Spinal cord (tissue), 10 donors: Measurements from ENCODE around the gene COLGALT1. TPM values are rescaled to one million over a fixed set of nuclear protein-coding genes. Genes with fewer than 3 reads are reported as not detected.

Experiments
- DNase-seq, 6 donors: peaks; one replicate each; pipeline versions ENCODE4 v3.0.0 to v3.0.0-alpha.2; 2013 to 2015; ENCODE audit warnings: low spot score in 6 of 6, low read depth in 4 of 6
- H3K27ac ChIP-seq: one replicate; pipeline ENCODE4 v1.5.1; 2013; ENCODE audit warnings: low read depth, low read length, control low read depth
- H3K27me3 ChIP-seq: one replicate; pipeline ENCODE4 v1.6.1; 2013; ENCODE audit warnings: low read length; ENCODE audit not compliant: control insufficient read depth, insufficient read depth
- H3K36me3 ChIP-seq: one replicate; pipeline ENCODE4 v1.6.1; 2013; ENCODE audit warnings: low read length; ENCODE audit not compliant: control insufficient read depth, insufficient read depth
- H3K4me1 ChIP-seq: one replicate; pipeline ENCODE4 v1.6.1; 2013; ENCODE audit warnings: low read length; ENCODE audit not compliant: control insufficient read depth, insufficient read depth
- H3K4me3 ChIP-seq: one replicate; pipeline ENCODE4 v1.5.1; 2013; ENCODE audit warnings: low read depth, low read length, control low read depth
- H3K9me3 ChIP-seq: one replicate; pipeline ENCODE4 v1.6.1; 2013; ENCODE audit warnings: low read length; ENCODE audit not compliant: control insufficient read depth, insufficient read depth
- WGBS: methylation state at CpG from one replicate; pipeline ENCODE4 v1.1.5; 2013; ENCODE audit warnings: missing lambda C conversion rate; ENCODE audit not compliant: insufficient coverage; 5-methylcytosine and 5-hydroxymethylcytosine counted together
- polyA plus RNA-seq, 2 donors: library from polyadenylated mRNA; unstranded; fragments of 120-200 nt; gene quantifications; one replicate each; pipeline ENCODE4 v1.2.1, GENCODE V29; 2013; ENCODE audit not compliant: insufficient read length in 2 of 2
- total RNA-seq, 2 donors: library from RNA; depleted of rRNA in 1 of 2; stranded (reverse); fragments of 120-200 nt in 1 of 2; fragments of >200 nt in 1 of 2; gene quantifications; one replicate each; pipeline versions ENCODE4 v1.2.3 to v1.2.4, GENCODE V29; 2013 to 2014
- donor health status: healthy.

Gene COLGALT1
- total and polyA plus RNA-seq, 4 donors = 24.3 to 64.5 (median 39.8) TPM

GRCh38 chr19:17624314-17624991 is 69.0 kb downstream of the COLGALT1 start:
- Histone ChIP-seq H3K9me3 (peaks cover 7% of the 10 kb centered on the region), H3K36me3 (peaks cover 68% of the 10 kb centered on the region), H3K4me3 (no peak overlapping the region), H3K27ac (no peak overlapping the region), H3K27me3 (no peaks in the 10 kb centered on the region), H3K4me1 (no peaks in the 10 kb centered on the region)
- no peak for DNase-seq
- 87% methylated on average over 11 of the region's 16 CpGs for WGBS

- Histone ChIP-seq H3K27ac (no peak overlapping the region), H3K9me3 (peaks cover 7% of the 10 kb centered on the region), H3K27me3 (no peaks in the 10 kb centered on the region), H3K4me1 (no peaks in the 10 kb centered on the region), H3K36me3 (peaks cover 74% of the 10 kb centered on the region), H3K4me3 (no peak overlapping the region)
- 93% methylated on average over 1 of the region's 1 CpG for WGBS
- no peak for DNase-seq
These were observed 69.6 kb downstream of the COLGALT1 start for GRCh38 chr19:17625043-17625442.

- no peak for DNase-seq
- Histone ChIP-seq H3K27ac (no peak overlapping the region), H3K4me3 (no peak overlapping the region), H3K27me3 (no peaks in the 10 kb centered on the region), H3K4me1 (no peaks in the 10 kb centered on the region), H3K36me3 (peaks cover 78% of the 10 kb centered on the region), H3K9me3 (peaks cover 7% of the 10 kb centered on the region)
- 92% methylated on average over 2 of the region's 2 CpGs for WGBS
These were observed 70.5 kb downstream of the COLGALT1 start for GRCh38 chr19:17625980-17626379.

DNA sequence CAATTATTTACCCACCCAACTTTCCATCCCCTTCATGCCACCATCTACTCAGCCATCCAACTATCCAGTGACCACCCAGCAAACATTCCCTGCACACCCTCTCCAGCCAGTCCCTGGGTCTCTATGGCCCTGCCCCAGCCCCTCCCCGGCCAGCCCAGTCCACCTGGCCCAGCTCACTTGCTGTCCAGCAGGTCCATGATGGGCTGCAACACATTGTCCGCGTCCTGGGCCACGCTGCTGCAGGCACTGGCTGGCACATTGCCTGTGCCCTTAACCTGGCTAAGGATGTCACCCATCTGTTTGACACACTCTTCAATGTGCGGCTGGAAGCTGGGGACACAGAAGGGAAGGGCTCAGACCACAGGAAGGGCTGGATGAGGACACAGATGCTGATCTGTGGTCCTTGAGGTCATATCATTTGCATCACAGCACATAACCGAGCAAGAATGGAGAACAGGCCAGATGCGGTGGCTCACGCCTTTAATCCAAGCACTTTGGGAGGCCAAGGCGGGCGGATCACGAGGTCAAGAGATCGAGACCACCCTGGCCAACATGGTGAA is 71.1 kb downstream of the COLGALT1 start:
- Histone ChIP-seq H3K9me3 (peaks cover 7% of the 10 kb centered on the region), H3K27ac (no peak overlapping the region), H3K27me3 (no peaks in the 10 kb centered on the region), H3K36me3 (peaks cover 79% of the 10 kb centered on the region), H3K4me1 (no peaks in the 10 kb centered on the region), H3K4me3 (no peak overlapping the region)
- 93% methylated on average over 10 of the region's 12 CpGs for WGBS
- no peak for DNase-seq

DNA sequence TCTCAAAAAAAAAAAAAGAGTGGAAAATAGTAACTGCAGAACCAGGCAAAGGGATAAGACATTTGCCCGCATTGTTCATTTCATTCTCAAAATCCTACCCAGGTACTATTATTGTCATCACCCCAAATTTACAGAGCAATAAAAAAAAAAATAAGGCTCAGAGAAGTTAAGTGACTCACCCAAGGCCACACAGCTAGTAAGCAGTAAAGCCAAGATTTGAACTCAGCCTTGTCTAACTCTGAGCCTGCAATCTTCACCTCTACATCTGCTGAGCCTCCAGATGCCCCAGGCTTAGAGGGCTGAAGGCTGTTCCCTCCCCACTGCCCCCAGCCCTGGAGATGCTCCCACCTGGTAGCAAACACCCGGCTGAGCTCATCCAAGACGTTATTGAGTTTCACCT is 71.7 kb downstream of the COLGALT1 start:
- Histone ChIP-seq H3K4me3 (no peak overlapping the region), H3K4me1 (no peaks in the 10 kb centered on the region), H3K27me3 (no peaks in the 10 kb centered on the region), H3K36me3 (peaks cover 78% of the 10 kb centered on the region), H3K9me3 (peaks cover 2% of the 10 kb centered on the region), H3K27ac (no peak overlapping the region)
- WGBS = 94% methylated on average over 2 of the region's 3 CpGs
- no peak for DNase-seq

DNA sequence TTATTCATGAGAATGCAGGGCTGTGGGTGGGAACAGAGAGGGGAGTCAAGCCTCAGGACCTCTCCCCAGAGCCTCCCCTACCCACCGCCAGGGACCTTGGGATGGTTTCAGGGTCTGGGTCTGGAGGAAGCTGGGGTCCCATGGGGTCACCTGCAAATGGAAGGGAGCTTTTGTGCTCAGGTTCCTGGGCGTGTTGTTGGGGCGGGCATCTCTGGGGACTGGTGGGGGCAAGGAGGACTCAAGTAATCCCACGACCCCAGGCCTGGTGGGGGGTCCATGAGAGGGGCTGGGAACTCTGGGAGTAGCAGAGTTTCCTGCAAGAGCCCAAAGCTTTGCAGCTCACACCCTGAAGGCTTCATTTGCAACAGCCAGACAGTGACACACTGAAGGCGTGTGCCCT is 72.5 kb downstream of the COLGALT1 start:
- no peak for DNase-seq
- H3K27me3 ChIP-seq = no peaks in the 10 kb centered on the region
- H3K27ac ChIP-seq = no peak overlapping the region
- no peak overlapping the region for H3K4me3 ChIP-seq
- peaks cover 78% of the 10 kb centered on the region for H3K36me3 ChIP-seq
- H3K9me3 ChIP-seq = no peaks in the 10 kb centered on the region
- no peaks in the 10 kb centered on the region for H3K4me1 ChIP-seq
- 71% methylated on average over 4 of the region's 5 CpGs for WGBS

- no peaks in the 10 kb centered on the region for H3K9me3 ChIP-seq
- 100% methylated on average over 1 of the region's 2 CpGs for WGBS
- peaks cover 73% of the 10 kb centered on the region for H3K36me3 ChIP-seq
- no peak overlapping the region for H3K4me3 ChIP-seq
- no peak for DNase-seq
- H3K4me1 ChIP-seq = no peaks in the 10 kb centered on the region
- no peak overlapping the region for H3K27ac ChIP-seq
- no peaks in the 10 kb centered on the region for H3K27me3 ChIP-seq
These were observed 74.3 kb downstream of the COLGALT1 start for GRCh38 chr19:17629760-17630159.

DNA sequence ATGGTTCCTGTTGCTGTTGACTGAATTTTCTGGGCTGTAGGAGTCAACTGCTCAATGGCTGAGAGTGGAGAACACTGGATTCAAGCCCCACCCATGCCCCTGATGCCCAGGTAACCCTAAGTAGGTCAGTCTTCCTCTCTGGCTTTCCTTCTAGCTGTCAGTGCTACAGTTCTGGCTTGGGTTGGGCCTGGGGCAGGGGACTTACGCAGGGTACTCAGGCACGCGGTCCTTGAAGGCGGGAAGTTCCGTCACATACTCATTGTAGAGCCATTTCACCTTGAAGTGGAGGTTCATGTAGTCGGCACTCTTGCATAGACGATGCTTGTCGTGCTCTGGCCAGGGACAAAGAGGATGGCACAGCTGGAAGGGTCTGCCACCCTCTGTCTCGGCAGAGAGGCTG is 77.1 kb downstream of the COLGALT1 start:
- Histone ChIP-seq H3K4me1 (no peaks in the 10 kb centered on the region), H3K27ac (no peak overlapping the region), H3K36me3 (peaks cover 56% of the 10 kb centered on the region), H3K4me3 (no peak overlapping the region), H3K27me3 (no peaks in the 10 kb centered on the region), H3K9me3 (no peaks in the 10 kb centered on the region)
- DNase-seq = no peak
- WGBS = 95% methylated on average over 9 of the region's 9 CpGs
